C4-2B (cell line): Measurements from ENCODE around the gene GSTA3.

Experiments
- ZFX ChIP-seq: fragments of 450-650 bp; IDR thresholded peaks from 2 replicates; pipeline ENCODE4 v1.6.1; 2017
- TF ChIP-seq, protein P1 (sequence below): fragments of 450-650 bp; conservative IDR thresholded peaks from 2 replicates; pipeline ENCODE4 v1.5.1; 2017; ENCODE audit warnings: mild to moderate bottlenecking

DNA sequence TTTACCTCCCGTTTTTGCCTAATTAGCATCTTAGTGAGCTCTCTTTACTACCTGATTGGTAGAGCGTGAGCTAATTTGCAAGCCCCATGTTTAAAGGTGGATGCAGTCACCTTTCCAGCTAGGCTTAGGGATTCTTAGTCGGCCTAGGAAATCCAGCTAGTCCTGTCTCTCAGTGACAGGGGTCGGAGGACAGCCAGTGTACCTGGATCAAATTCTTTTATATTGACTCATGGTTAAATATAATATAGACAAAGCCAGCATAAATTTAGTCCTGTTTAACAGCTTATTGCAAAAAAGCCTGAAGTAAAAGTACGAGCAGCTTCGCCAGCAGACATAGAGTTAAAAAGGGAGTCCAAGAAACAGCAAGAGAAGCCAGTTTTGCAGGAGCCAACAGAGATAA lies 12.2 kb upstream of the GSTA3 start:
- TF ChIP-seq, protein P1, sequence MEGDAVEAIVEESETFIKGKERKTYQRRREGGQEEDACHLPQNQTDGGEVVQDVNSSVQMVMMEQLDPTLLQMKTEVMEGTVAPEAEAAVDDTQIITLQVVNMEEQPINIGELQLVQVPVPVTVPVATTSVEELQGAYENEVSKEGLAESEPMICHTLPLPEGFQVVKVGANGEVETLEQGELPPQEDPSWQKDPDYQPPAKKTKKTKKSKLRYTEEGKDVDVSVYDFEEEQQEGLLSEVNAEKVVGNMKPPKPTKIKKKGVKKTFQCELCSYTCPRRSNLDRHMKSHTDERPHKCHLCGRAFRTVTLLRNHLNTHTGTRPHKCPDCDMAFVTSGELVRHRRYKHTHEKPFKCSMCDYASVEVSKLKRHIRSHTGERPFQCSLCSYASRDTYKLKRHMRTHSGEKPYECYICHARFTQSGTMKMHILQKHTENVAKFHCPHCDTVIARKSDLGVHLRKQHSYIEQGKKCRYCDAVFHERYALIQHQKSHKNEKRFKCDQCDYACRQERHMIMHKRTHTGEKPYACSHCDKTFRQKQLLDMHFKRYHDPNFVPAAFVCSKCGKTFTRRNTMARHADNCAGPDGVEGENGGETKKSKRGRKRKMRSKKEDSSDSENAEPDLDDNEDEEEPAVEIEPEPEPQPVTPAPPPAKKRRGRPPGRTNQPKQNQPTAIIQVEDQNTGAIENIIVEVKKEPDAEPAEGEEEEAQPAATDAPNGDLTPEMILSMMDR: no peak
- TF ChIP-seq ZFX: no peak
